ENCODE data around the gene TBX18. TPM values are rescaled to one million over a fixed set of nuclear protein-coding genes. Genes with fewer than 3 reads are reported as not detected.

Gene TBX18
- total and polyA plus RNA-seq, 9 of the 15 experiments (the other 6 are each of a cell fraction or from before 2014, with no cell fraction given), result 4.0 to 36.1 (median 20.7) TPM

GRCh38 chr6:84681693-84682326 is 82.6 kb downstream of the TBX18 start:
- Histone ChIP-seq H3K27me3 (ENCODE audit: control insufficient read depth in 2 of 2, insufficient read depth in 2 of 2, low read length in 2 of 2) (no peaks in the 10 kb centered on the region), H3K4me3 (no peak overlapping the region), H2AFZ (ENCODE audit: low read depth, low read length) (no peak overlapping the region), H3K36me3 (ENCODE audit: control insufficient read depth, insufficient read depth, low read length) (no peaks in the 10 kb centered on the region), H3K9me3 (replicated peaks; ENCODE audit: control insufficient read depth, insufficient read depth, low read depth, low read length) (no peaks in the 10 kb centered on the region), H3K79me2 (ENCODE audit: control insufficient read depth, insufficient read depth, low read length) (no peaks in the 10 kb centered on the region), H3K9me1 (ENCODE audit: control insufficient read depth, insufficient read depth, low read length) (no peaks in the 10 kb centered on the region), H3K27ac (ENCODE audit: extremely low read depth, low read depth, low read length) (no peak overlapping the region), H3K4me1 (replicated peaks in 1 of 2; ENCODE audit: control insufficient read depth in 2 of 2, insufficient read depth in 2 of 2, low read length in 2 of 2) (no peaks in the 10 kb centered on the region), H3K4me2 (ENCODE audit: insufficient read depth, low read length) (no peak overlapping the region), H3K9ac (ENCODE audit: insufficient read depth in 1 of 2, low read depth in 2 of 2, low read length in 2 of 2) (no peak overlapping the region), H4K20me1 (replicated peaks; ENCODE audit: control insufficient read depth, insufficient read depth, low read length) (no peaks in the 10 kb centered on the region)
- peak; percentile 58 for ATAC-seq
- no TSS peak for BruUV-seq (replicated peaks)
- ChIA-PET CTCF (ENCODE audit: low intra/inter-chr PET ratio) (no interaction called here), POLR2A (no interaction called here)
- peak in 1 of 4 experiments; percentile 12 for DNase-seq (ENCODE audit: extremely low read depth in 1 of 4, low spot score in 3 of 4)
- intact Hi-C loops (cut with micrococcal nuclease), result no loop called here
- 23% methylated on average over 17 of the region's 17 CpGs for WGBS (ENCODE audit: insufficient coverage, low coverage, missing lambda C conversion rate)
- in situ Hi-C loops (cut with MboI), result no loop called here
- FAIRE-seq, result no peak
- TF ChIP-seq RBM22 (IDR thresholded peaks at IDR 0.05; ENCODE audit: low read depth, low read length, poor library complexity, severe bottlenecking) (no peak), MGA (IDR thresholded peaks at IDR 0.05) (peak; percentile 26; the same call in 1 of the 2 replicates), L3MBTL2 (IDR thresholded peaks at IDR 0.05) (peak; percentile 37; the same call in 1 of the 2 replicates), NFIC (IDR thresholded peaks at IDR 0.05) (peak; percentile 50), BHLHE40 (IDR thresholded peaks at IDR 0.05; ENCODE audit: low read length) (peak; percentile 72)
